Heart right ventricle (tissue), 16 donors: ENCODE results near the gene CD2. TPM values are rescaled to one million over a fixed set of nuclear protein-coding genes. Genes with fewer than 3 reads are reported as not detected.

Experiments used
- ATAC-seq, 8 donors: fragments of 200-7000 bp; cut with Tn5 transposase; one replicate each; pipeline ENCODE4 v1.9.1; 2020; ENCODE audit warnings: mild to moderate bottlenecking in 8 of 8, moderate library complexity in 8 of 8, moderate number of reproducible peaks in 1 of 8
- DNase-seq, 2 donors: peaks; one replicate each; pipeline ENCODE4 v3.0.0-alpha.2; 2020
- H3K27ac ChIP-seq, 10 donors: fragments of 200-600 bp; sonication (generic) in 2 of 10; one replicate each; pipeline versions ENCODE4 v1.5.0 to v1.8.0; 2020 to 2022; ENCODE audit warnings: mild to moderate bottlenecking in 3 of 10
- H3K27me3 ChIP-seq, 7 donors: fragments of 200-600 bp; one replicate each; pipeline ENCODE4 v1.8.0; 2021 to 2022; ENCODE audit warnings: mild to moderate bottlenecking in 2 of 7
- H3K36me3 ChIP-seq, 9 donors: fragments of 200-600 bp; sonication (generic) in 1 of 9; one replicate each; pipeline versions ENCODE4 v1.5.0 to v1.8.0; 2020 to 2022; ENCODE audit warnings: mild to moderate bottlenecking in 2 of 9
- H3K4me1 ChIP-seq, 9 donors: fragments of 200-600 bp; sonication (generic) in 1 of 9; one replicate each; pipeline versions ENCODE4 v1.5.0 to v1.8.0; 2020 to 2022; ENCODE audit warnings: mild to moderate bottlenecking in 4 of 9
- H3K4me3 ChIP-seq, 10 donors: fragments of 200-600 bp; sonication (generic) in 2 of 10; one replicate each; pipeline versions ENCODE4 v1.5.0 to v1.8.0; 2020 to 2022; ENCODE audit warnings: mild to moderate bottlenecking in 7 of 10, moderate library complexity in 2 of 10
- H3K9me3 ChIP-seq, 11 donors: fragments of 200-600 bp in 10 of 11; sonication (generic) in 2 of 11; one replicate each; pipeline versions ENCODE4 v1.5.0 to v1.8.0; 2013 to 2022; ENCODE audit warnings: mild to moderate bottlenecking in 2 of 11, control low read depth in 1 of 11, moderate library complexity in 1 of 11
- CTCF ChIP-seq, 9 donors: fragments of 200-600 bp; sonication (generic) in 2 of 9; IDR thresholded peaks; one replicate each; pipeline versions ENCODE4 v1.5.0 to v1.8.0; 2021 to 2022; ENCODE audit warnings: antibody characterized with exemption in 9 of 9, mild to moderate bottlenecking in 5 of 9, moderate library complexity in 1 of 9
- WGBS, 2 donors: extraction: QIAGEN DNeasy Blood & Tissue Kit; methylation state at CpG; one replicate each; pipeline ENCODE4 v1.1.7; 2013; ENCODE audit warnings: inconsistent platforms in 1 of 2; 5-methylcytosine and 5-hydroxymethylcytosine counted together
- intact Hi-C, 10 donors: fragments of 100-400 bp; cut with DNase I; formaldehyde crosslinking; loops; one replicate each; pipeline versions ENCODE4 v1.11.1 to v1.14.2; 2022
- polyA plus RNA-seq, 2 donors: library from polyadenylated mRNA; stranded (reverse); fragments of 200-250 nt; gene quantifications; one replicate each; pipeline ENCODE4 v1.2.3, GENCODE V29; 2013
- total RNA-seq, 10 donors: library from RNA; stranded (reverse); fragmentation: NEBNext Ultra II Directional in 3 of 10; extraction: Animal tissue kit (Norgen Biotek cat#: 25700) in 3 of 10; gene quantifications; one replicate each; pipeline versions ENCODE4 v1.2.1 to v1.2.4, GENCODE V29; 2021 to 2023
- donor health status: Arrhythmogenic right ventricular cardiomyopathy.
- donor health status: ischemic (EF 13 %, LVEDD 7.1; RV severe dilation, severe dysfunction).
- donor health status: healthy with polysubstance abuse.
- donor health status: DM: no; HTN: yes; CAD: no.
- donor health status: DM: no; HTN: no; CAD: no.
- donor health status: ischemic (EF 25% LVEDD 6.9; RV normal size, moderate dysfunction).
- donor health status: ischemic (EF 25% LVEDD 5.7; RV mildly dilated, moderate dysfunction).
- donor health status: healthy.
- donor health status: DM: yes; HTN: yes; CAD: no.
- donor health status: Ischemic cardiomyopathy.
- donor health status: ischemic (EF 35%, LVEDD 5.7; RV mildly dilated, moderate dysfunction).
- donor health status: nonischemic (EF 11% LVEDD 7.7; RV severe dilation, severe dysfunction).
- donor health status: DM: yes; HTN: yes; CAD: no.
- donor health status: PGD.
- donor health status: ischemic (EF 29% LVEDD 5.4; RV normal size, mild dysfunction).
- donor health status: nonischemic (EF 23%, LVEDD 6.1; RV moderate dilation, normal function).

CD2 gene
- total and polyA plus RNA-seq, 12 donors = 0.20 to 6.5 (median 1.0) TPM; not detected in 3

- WGBS, 2 donors = 93 to 97% methylated on average over 7 of the region's 7 CpGs
- H3K4me3 ChIP-seq = no peak overlapping the region
- no peak for TF ChIP-seq CTCF (IDR thresholded peaks at IDR 0.05)
- peaks cover 0 to 5% (median 0%) of the 10 kb centered on the region in 9 donors for H3K4me1 ChIP-seq
- H3K27me3 ChIP-seq = peaks cover 0 to 5% (median 0%) of the 10 kb centered on the region in 7 donors
- ATAC-seq (no peak), DNase-seq (no peak)
- no peaks in the 10 kb centered on the region for H3K9me3 ChIP-seq
- intact Hi-C loops = no loop called here
- no peak overlapping the region for H3K27ac ChIP-seq
- no peaks in the 10 kb centered on the region for H3K36me3 ChIP-seq
These were observed 44.5 kb upstream of the CD2 start for GRCh38 chr1:116709666-116710167.

- Histone ChIP-seq H3K36me3 (no peaks in the 10 kb centered on the region), H3K4me1 (peaks cover 0 to 5% (median 0%) of the 10 kb centered on the region in 9 donors), H3K27me3 (peaks cover 0 to 5% (median 0%) of the 10 kb centered on the region in 7 donors), H3K9me3 (no peaks in the 10 kb centered on the region), H3K4me3 (no peak overlapping the region), H3K27ac (no peak overlapping the region)
- no peak for TF ChIP-seq CTCF (IDR thresholded peaks at IDR 0.05)
- DNase-seq (no peak), ATAC-seq (peak in 4 of 8 donors; percentile 30 to 55 (median 52))
- intact Hi-C loops = no loop called here
- 68 to 70% methylated on average over 2 of the region's 2 CpGs for WGBS, 2 donors
These were observed 43.6 kb upstream of the CD2 start for GRCh38 chr1:116710420-116711262.

- peaks cover 0 to 5% (median 0%) of the 10 kb centered on the region in 7 donors for H3K27me3 ChIP-seq
- intact Hi-C loops = no loop called here
- no peaks in the 10 kb centered on the region for H3K9me3 ChIP-seq
- H3K27ac ChIP-seq = no peak overlapping the region
- H3K4me3 ChIP-seq = no peak overlapping the region
- WGBS, 2 donors = 70 to 71% methylated on average over 2 of the region's 2 CpGs
- ATAC-seq = peak in 2 of 8 donors; percentile 37 to 50
- H3K36me3 ChIP-seq = no peaks in the 10 kb centered on the region
- DNase-seq = no peak
- peaks cover 0 to 5% (median 0%) of the 10 kb centered on the region in 9 donors for H3K4me1 ChIP-seq
- TF ChIP-seq CTCF (IDR thresholded peaks at IDR 0.05) = no peak
These were observed 42.9 kb upstream of the CD2 start for GRCh38 chr1:116711263-116711840.

GRCh38 chr1:116712510-116712909 lies 41.7 kb upstream of the CD2 start:
- no peak for DNase-seq
- no peak for ATAC-seq
- Histone ChIP-seq H3K4me1 (peaks cover 0 to 5% (median 0%) of the 10 kb centered on the region in 9 donors), H3K27me3 (peaks cover 0 to 4% (median 0%) of the 10 kb centered on the region in 7 donors), H3K36me3 (no peaks in the 10 kb centered on the region), H3K27ac (no peak overlapping the region), H3K4me3 (no peak overlapping the region), H3K9me3 (no peaks in the 10 kb centered on the region)
- TF ChIP-seq CTCF (IDR thresholded peaks at IDR 0.05) = no peak
- WGBS, 2 donors = 62 to 79% methylated on average over 6 of the region's 6 CpGs
- intact Hi-C loops = no loop called here
